K562 (cell line): ENCODE measurements around the gene BRCC3. TPM values are rescaled to one million over a fixed set of nuclear protein-coding genes. Genes with fewer than 3 reads are reported as not detected.
A peak's percentile ranks its signal among the peaks of the same experiment; 100 is the strongest.

Experiments used
- BCL6 ChIP-seq: fragments of 250-450 bp; sonication (Bioruptor Pico); IDR thresholded peaks from 2 replicates; pipeline ENCODE4 v1.4.0; 2020
- CBX8 ChIP-seq: fragments of 200-600 bp; sonication (generic); IDR thresholded peaks from 2 replicates; pipeline ENCODE4 v1.6.1; 2012; ENCODE audit warnings: borderline replicate concordance, mixed run types, low read depth, mild to moderate bottlenecking, moderate library complexity, mixed read lengths, low read length, control low read depth, inconsistent platforms; ENCODE audit not compliant: poor library complexity, severe bottlenecking; ENCODE audit errors: extremely low read depth
- CREB1 ChIP-seq, 2 experiments: sonication (generic) in 1 of 2; formaldehyde crosslinking in 1 of 2; IDR thresholded peaks; 2 replicates each; pipeline versions ENCODE4 v1.6.1 to v1.8.0; 2012 to 2022; ENCODE audit warnings: inconsistent platforms in 1 of 2, mild to moderate bottlenecking in 1 of 2, missing genetic modification reagents in 1 of 2, moderate library complexity in 1 of 2
- CREBBP ChIP-seq: IDR thresholded peaks from one replicate; pipeline ENCODE4 v1.6.1; 2012; ENCODE audit warnings: low read depth, mild to moderate bottlenecking, control low read depth, inconsistent platforms, low read length
- CREM ChIP-seq: IDR thresholded peaks from 2 replicates; pipeline ENCODE4 v1.6.1; 2014; ENCODE audit warnings: antibody characterized with exemption, low read depth
- EP400 ChIP-seq: fragments of 450-650 bp; IDR thresholded peaks from 2 replicates; pipeline ENCODE4 v1.6.1; 2017; ENCODE audit warnings: antibody characterized with exemption, mild to moderate bottlenecking, moderate library complexity
- NELFE ChIP-seq: IDR thresholded peaks from 2 replicates; pipeline ENCODE4 v1.6.1; 2011; ENCODE audit warnings: mild to moderate bottlenecking; ENCODE audit not compliant: insufficient read depth, insufficient read length
- NR2C1 ChIP-seq, 2 experiments: fragments of 450-650 bp; IDR thresholded peaks; 2 replicates each; pipeline ENCODE4 v1.6.1; 2017; ENCODE audit warnings: mild to moderate bottlenecking in 2 of 2, antibody characterized with exemption in 1 of 2, inconsistent platforms in 1 of 2, missing compliant biosample characterization in 1 of 2, missing genetic modification characterization in 1 of 2
- NRF1 ChIP-seq, 2 experiments: fragments of 450-650 bp; IDR thresholded peaks in 1 of 2; conservative IDR thresholded peaks in 1 of 2; 2 replicates each; pipeline ENCODE4 v1.6.1; 2014; ENCODE audit warnings: mild to moderate bottlenecking in 2 of 2
- RCOR1 ChIP-seq, 2 experiments: IDR thresholded peaks; 2 replicates each; pipeline ENCODE4 v1.6.1; 2012; ENCODE audit warnings: low read depth in 2 of 2, low read length in 2 of 2, borderline replicate concordance in 1 of 2, improper control_type of control experiment in 1 of 2
- SLC30A9 ChIP-seq: fragments of 250-450 bp; sonication (Bioruptor Pico); IDR thresholded peaks from 2 replicates; pipeline ENCODE4 v1.8.0; 2022; ENCODE audit warnings: mild to moderate bottlenecking, moderate library complexity
- YY1 ChIP-seq, 3 experiments: IDR thresholded peaks; 2 replicates each; pipeline ENCODE4 v1.6.1; 2011; ENCODE audit warnings: low read length in 2 of 3, mild to moderate bottlenecking in 2 of 3, moderate library complexity in 2 of 3, borderline replicate concordance in 1 of 3, control low read depth in 1 of 3, low read depth in 1 of 3; ENCODE audit not compliant: insufficient read depth in 3 of 3, insufficient replicate concordance in 2 of 3, control insufficient read depth in 1 of 3, insufficient read length in 1 of 3; ENCODE audit errors: extremely low read depth in 1 of 3
- ZNF165 ChIP-seq: fragments of 250-450 bp; sonication (Bioruptor Pico); IDR thresholded peaks from 2 replicates; pipeline ENCODE4 v1.4.0; 2020; ENCODE audit warnings: borderline replicate concordance
- polyA plus RNA-seq, 8 experiments: library from polyadenylated mRNA; depleted of rRNA in 4 of 8; stranded (reverse) in 5 of 8; unstranded in 3 of 8; fragments of >200 nt; fragmentation: Nextera tagmentation in 2 of 8; fragmentation: Illumina TruSeq in 1 of 8; extraction: Ambion mirVana in 2 of 8; extraction: Trizol in 1 of 8; gene quantifications; 2 replicates each; pipeline versions ENCODE4 v1.2.1 to v1.2.3, GENCODE V29; 2011 to 2014; ENCODE audit warnings: inconsistent platforms in 1 of 8, missing spikeins in 1 of 8
- total RNA-seq, 7 experiments: library from RNA; depleted of rRNA in 6 of 7; stranded (reverse); fragments of >200 nt in 6 of 7; fragmentation: Illumina TruSeq in 2 of 7; extraction: Trizol in 2 of 7; gene quantifications; 2 replicates each; pipeline versions ENCODE4 v1.2.1 to v1.2.3, GENCODE V29; 2011 to 2021; ENCODE audit warnings: low replicate concordance in 1 of 7
- TF ChIP-seq, protein P1 (sequence below): fragments of 450-650 bp; IDR thresholded peaks from 2 replicates; pipeline ENCODE4 v1.6.1; 2017; ENCODE audit warnings: antibody characterized with exemption

The BRCC3 gene
- total and polyA plus RNA-seq, 9 of the 15 experiments (the other 6 are each of a cell fraction or from before 2014, with no cell fraction given) = 9.6 to 44.8 (median 26.7) TPM

DNA sequence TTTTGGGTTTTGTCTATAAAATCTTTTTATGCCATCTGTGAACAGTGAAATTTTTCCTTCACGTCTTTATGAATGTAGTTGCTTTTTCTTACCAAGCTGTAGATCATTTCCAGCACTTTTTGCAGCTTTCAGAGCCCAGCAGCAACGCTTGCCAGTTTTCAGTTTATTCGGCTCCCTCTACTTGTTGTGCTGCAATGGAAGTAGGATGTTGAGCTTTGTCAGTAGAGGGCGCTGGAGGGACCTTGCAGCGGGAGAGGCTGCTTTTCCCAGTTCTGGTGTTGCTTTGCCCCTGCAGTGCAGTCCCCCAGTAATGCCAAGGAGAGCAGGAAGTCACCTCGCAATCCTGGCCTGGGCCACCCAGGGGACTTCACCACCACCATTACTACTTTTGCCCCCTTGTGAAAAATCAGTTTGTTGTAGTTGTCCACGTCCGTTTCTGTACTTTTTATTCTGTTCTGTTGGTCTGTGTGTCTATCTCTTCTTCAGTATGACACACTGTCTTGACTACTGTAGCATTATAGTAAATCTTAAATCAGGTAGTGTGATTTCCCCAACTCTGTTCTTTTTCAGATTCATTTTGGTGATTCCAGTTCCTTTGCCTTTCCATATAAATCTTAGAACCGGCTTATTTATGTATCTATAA is 22.2 kb upstream of the BRCC3 start (continued):
- no peak for TF ChIP-seq CREBBP
- no peak for TF ChIP-seq CREB1 (IDR thresholded peaks at IDR 0.05)
- TF ChIP-seq CREB1 (CRISPR knock-in tag; IDR thresholded peaks at IDR 0.05) = no peak
- TF ChIP-seq ZNF165 (CRISPR knock-in tag) = no peak
- TF ChIP-seq EP400 = no peak
- no peak for TF ChIP-seq NRF1 (conservative IDR thresholded peaks at IDR 0.05 in 1 of 2, IDR thresholded peaks at IDR 0.05 in 1 of 2)
- no peak for TF ChIP-seq NELFE
- TF ChIP-seq CREM = 0 out of 2 replicates have a peak, but pooled peaks have one; percentile 21
- TF ChIP-seq, protein P1, sequence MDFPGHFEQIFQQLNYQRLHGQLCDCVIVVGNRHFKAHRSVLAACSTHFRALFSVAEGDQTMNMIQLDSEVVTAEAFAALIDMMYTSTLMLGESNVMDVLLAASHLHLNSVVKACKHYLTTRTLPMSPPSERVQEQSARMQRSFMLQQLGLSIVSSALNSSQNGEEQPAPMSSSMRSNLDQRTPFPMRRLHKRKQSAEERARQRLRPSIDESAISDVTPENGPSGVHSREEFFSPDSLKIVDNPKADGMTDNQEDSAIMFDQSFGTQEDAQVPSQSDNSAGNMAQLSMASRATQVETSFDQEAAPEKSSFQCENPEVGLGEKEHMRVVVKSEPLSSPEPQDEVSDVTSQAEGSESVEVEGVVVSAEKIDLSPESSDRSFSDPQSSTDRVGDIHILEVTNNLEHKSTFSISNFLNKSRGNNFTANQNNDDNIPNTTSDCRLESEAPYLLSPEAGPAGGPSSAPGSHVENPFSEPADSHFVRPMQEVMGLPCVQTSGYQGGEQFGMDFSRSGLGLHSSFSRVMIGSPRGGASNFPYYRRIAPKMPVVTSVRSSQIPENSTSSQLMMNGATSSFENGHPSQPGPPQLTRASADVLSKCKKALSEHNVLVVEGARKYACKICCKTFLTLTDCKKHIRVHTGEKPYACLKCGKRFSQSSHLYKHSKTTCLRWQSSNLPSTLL = no peak
- no peak for TF ChIP-seq CBX8
- TF ChIP-seq BCL6 (CRISPR knock-in tag) = no peak
- no peak for TF ChIP-seq NR2C1 (IDR thresholded peaks at IDR 0.05)
- no peak for TF ChIP-seq NR2C1 (tag; IDR thresholded peaks at IDR 0.05)
- peak in 1 of 3 experiments; percentile 33 for TF ChIP-seq YY1 (IDR thresholded peaks at IDR 0.05; ENCODE audit: borderline replicate concordance in 1 of 3, control insufficient read depth in 1 of 3, extremely low read depth in 1 of 3, insufficient read depth in 3 of 3, insufficient read length in 1 of 3, insufficient replicate concordance in 2 of 3, low read depth in 1 of 3, low read length in 2 of 3)
- no peak for TF ChIP-seq SLC30A9 (CRISPR knock-in tag)
- TF ChIP-seq RCOR1 (IDR thresholded peaks at IDR 0.05; ENCODE audit: borderline replicate concordance in 1 of 2, low read depth in 2 of 2, low read length in 2 of 2) = peak in 1 of 2 experiments; percentile 24; a peak in 1 of 4 replicates
